ENCODE measurements around the gene SULT1C4. TPM values are rescaled to one million over a fixed set of nuclear protein-coding genes. Genes with fewer than 3 reads are reported as not detected.

Gene SULT1C4
- total RNA-seq, 1 experiment from 2014 or later, result 0.96 TPM

- Histone ChIP-seq H4K8ac (replicated peaks; ENCODE audit: insufficient read length, low read depth, low read length) (no peak overlapping the region), H3K18ac (ENCODE audit: insufficient read length, low read depth, low read length) (no peak overlapping the region), H3K14ac (ENCODE audit: insufficient read depth, low read length) (no peak overlapping the region), H2BK20ac (ENCODE audit: low read depth, low read length, poor library complexity, severe bottlenecking) (no peak overlapping the region), H4K91ac (ENCODE audit: insufficient read length, low read depth, low read length) (no peak overlapping the region), H3K9ac (ENCODE audit: extremely low read depth, insufficient read length, low read length) (no peak overlapping the region), H2BK120ac (ENCODE audit: low read depth, low read length, poor library complexity, severe bottlenecking) (no peak overlapping the region), H3T11ph (ENCODE audit: low read length) (no peak overlapping the region), H2BK12ac (ENCODE audit: insufficient read length, low read depth, low read length) (no peak overlapping the region), H3K23ac (ENCODE audit: insufficient read length, low read depth, low read length) (no peak overlapping the region), H3K4ac (ENCODE audit: low read depth, low read length) (no peak overlapping the region), H2BK15ac (ENCODE audit: low read depth, low read length) (no peak overlapping the region), H4K20me1 (ENCODE audit: control insufficient read depth, insufficient read depth, insufficient read length) (no peaks in the 10 kb centered on the region), H2AK5ac (ENCODE audit: insufficient read length, low read length) (no peak overlapping the region), H3K79me2 (ENCODE audit: insufficient read depth, low read length) (no peaks in the 10 kb centered on the region), H3K56ac (ENCODE audit: insufficient read length, low read depth, low read length) (no peak overlapping the region), H3K27me3 (ENCODE audit: insufficient read depth, low read length) (no peaks in the 10 kb centered on the region), H3K79me1 (ENCODE audit: insufficient read depth, low read depth, low read length, poor library complexity, severe bottlenecking) (no peaks in the 10 kb centered on the region), H3K9me3 (ENCODE audit: control insufficient read depth, low read depth, low read length) (no peaks in the 10 kb centered on the region), H3K23me2 (ENCODE audit: insufficient read length, low read depth, low read length, poor library complexity, severe bottlenecking) (no peaks in the 10 kb centered on the region), H3K4me1 (ENCODE audit: insufficient read depth, low read length) (no peaks in the 10 kb centered on the region), H2AFZ (ENCODE audit: low read length) (no peak overlapping the region), H2BK5ac (ENCODE audit: insufficient read length, low read length) (no peak overlapping the region), H3K27ac (ENCODE audit: insufficient read length, low read depth, low read length) (no peak overlapping the region), H3K4me2 (ENCODE audit: insufficient read depth, insufficient read length, low read length) (no peak overlapping the region), H4K5ac (ENCODE audit: insufficient read length, low read depth, low read length) (no peak overlapping the region)
- no peak overlapping the region for H3K4me3 Mint-ChIP-seq
- H3K4me1 Mint-ChIP-seq, result no peaks in the 10 kb centered on the region
- H3K36me3 Mint-ChIP-seq (ENCODE audit: insufficient read depth in 1 of 3, low read depth in 3 of 3), result no peaks in the 10 kb centered on the region
- DNase-seq, result no peak
- H3K27me3 Mint-ChIP-seq (ENCODE audit: low read depth), result no peaks in the 10 kb centered on the region
- H3K27ac Mint-ChIP-seq, result peak overlapping the region in 1 of 3 experiments; percentile 23; a peak in 1 of 7 replicates
- no peak for TF ChIP-seq CTCF (conservative IDR thresholded peaks at IDR 0.05)
- peaks cover 0 to 2% of the 10 kb centered on the region in 2 experiments; a peak in 2 of 5 replicates for H3K9me3 Mint-ChIP-seq
- no CpG with 5 or more reads among the region's 1 CpG for WGBS (ENCODE audit: extremely low coverage, insufficient read length, low lambda C conversion rate)
These were observed 35.4 kb downstream of the SULT1C4 start for GRCh38 chr2:108412995-108413710.

Data from H9 (cell line).